ENCODE data around the gene CDC73.

GRCh38 chr1:193156117-193156821 is 34.4 kb downstream of the CDC73 start:
- TF ChIP-seq EP300 (IDR thresholded peaks at IDR 0.05; ENCODE audit: borderline replicate concordance) (no peak), YY1 (IDR thresholded peaks at IDR 0.05; ENCODE audit: low read depth) (no peak), ZBTB7A (IDR thresholded peaks at IDR 0.05; ENCODE audit: low read depth) (no peak), FOXM1 (IDR thresholded peaks at IDR 0.05; ENCODE audit: borderline replicate concordance, low read depth) (no peak), MAX (IDR thresholded peaks at IDR 0.05) (no peak), USF1 (IDR thresholded peaks at IDR 0.05) (no peak), CEBPB (IDR thresholded peaks at IDR 0.05) (no peak), NFIC (IDR thresholded peaks at IDR 0.05) (no peak), REST (IDR thresholded peaks at IDR 0.05; ENCODE audit: low read depth) (no peak), TCF12 (IDR thresholded peaks at IDR 0.05; ENCODE audit: low read depth) (no peak), RAD21 (IDR thresholded peaks at IDR 0.05; ENCODE audit: low read depth) (no peak)

Measured in Ishikawa (cell line).